C4-2B (cell line): ENCODE measurements around the gene SOCS1.

ENCODE experiments used
- CTCF ChIP-seq: fragments of 450-650 bp; conservative IDR thresholded peaks from 2 replicates; pipeline ENCODE4 v1.5.1; 2017; ENCODE audit warnings: mild to moderate bottlenecking
- ZFX ChIP-seq: fragments of 450-650 bp; IDR thresholded peaks from 2 replicates; pipeline ENCODE4 v1.6.1; 2017

DNA sequence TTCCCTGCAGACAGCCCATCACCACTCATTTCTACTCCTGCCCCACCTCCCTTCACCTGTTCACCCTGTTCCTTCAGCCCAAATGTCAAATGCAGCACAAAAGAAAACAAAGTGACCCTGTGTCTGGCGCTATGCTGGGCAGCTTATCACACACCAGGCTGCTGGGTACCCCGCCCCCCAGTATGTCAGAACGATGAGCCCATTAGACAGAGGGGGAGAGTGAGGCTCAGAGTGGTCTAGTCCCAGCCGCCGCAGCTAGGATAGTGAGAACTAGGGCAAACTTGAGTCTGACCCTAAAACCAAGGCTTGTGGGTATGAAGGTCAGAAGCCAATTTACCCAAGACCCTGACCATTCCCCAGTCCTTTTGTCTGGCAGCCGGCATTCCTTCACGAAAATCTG, 9.1 kb upstream of the SOCS1 start:
- TF ChIP-seq CTCF (no peak), ZFX (no peak)
